ENCODE data around the gene KAT2B.
A peak's percentile ranks its signal among the peaks of the same experiment; 100 is the strongest.
"Not testable (repeated sequence)": the region's sequence is repeated elsewhere in the genome, so short reads cannot be mapped to it uniquely, and the experiment has no call there.

The KAT2B gene

GRCh38 chr3:20042331-20042730 lies 2.1 kb downstream of the KAT2B start:
- DNase-seq: no peak

DNA sequence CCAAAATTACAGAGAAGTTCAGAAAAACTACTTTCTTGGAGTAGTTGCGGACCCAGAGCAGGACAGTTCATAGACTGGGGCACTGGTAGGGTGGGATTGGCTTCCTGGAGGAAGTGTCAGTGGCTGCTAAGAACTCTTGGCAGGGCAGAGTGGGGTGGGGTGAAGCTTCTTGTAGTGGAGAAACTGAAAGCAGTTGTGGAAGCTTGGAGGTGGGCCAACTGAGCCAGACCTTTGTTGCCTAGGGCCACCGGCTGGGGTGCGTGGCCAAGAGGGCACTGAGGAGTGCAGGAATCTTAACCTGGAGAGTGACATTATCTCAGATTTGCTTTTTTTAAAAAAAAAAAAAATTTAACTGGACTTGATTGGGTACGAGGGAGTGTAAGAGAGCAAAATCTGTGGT lies 3.1 kb downstream of the KAT2B start:
- DNase-seq: peak; percentile 7

DNA sequence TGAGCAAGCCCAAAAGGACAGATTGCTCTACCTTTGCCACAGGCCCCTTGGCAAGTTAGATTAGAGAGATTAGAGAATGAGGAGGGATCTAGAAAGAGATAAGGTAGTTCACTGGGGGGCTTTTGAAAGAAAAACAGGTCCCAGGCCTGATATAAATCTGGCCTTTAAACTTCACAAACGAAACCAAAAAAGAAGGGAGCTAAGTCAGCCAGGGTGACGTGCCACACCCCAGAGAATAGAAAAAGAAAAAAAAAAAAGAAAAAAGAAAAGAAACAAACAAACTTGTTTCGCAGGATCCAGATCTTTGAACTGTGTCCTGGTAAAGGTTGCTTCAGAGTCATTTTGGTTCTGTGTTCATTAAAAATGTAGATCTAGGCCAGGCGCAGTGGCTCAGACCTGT lies 3.6 kb downstream of the KAT2B start:
- peak; percentile 7 for DNase-seq

DNA sequence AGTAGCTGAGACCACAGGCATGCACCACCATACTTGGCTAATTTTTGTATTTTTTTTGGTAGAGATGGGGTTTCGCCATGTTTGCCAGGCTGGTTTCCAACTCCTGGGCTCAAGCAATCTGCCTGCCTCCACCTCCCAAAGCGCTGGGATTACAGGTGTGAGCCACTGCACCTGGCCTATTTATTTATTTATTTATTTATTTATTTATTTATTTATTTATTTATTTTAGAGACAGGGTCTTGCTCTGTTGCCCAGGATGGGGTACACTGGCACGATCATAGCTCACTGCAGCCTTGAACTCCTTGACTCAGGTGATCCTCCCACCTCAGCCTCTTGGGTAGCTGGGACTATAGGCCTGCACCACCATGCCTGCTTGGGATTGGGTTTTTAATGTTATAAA lies 4.9 kb downstream of the KAT2B start:
- not testable (repeated sequence) for DNase-seq

- DNase-seq: no peak
These were observed 6.3 kb downstream of the KAT2B start for GRCh38 chr3:20046556-20046955.

DNA sequence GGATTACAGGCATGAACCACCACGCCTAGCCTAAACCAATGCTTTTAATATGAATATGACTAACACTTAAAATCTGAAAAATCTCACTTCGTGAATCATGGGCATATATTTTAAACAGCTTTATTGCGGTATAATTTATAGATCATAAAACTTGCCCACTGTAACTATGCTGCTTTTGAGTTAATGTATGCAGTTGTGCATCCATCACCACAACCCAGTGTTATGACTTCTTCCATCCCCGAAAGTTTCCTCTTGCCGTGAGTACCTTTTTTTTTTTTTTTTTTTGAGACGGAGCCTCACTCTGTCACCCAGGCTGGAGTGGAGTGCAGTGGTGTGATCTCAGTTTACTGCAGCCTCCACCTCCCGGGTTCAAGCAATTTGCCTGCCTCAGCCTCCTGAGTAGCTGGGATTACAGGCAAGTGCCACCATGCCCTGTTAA lies 7.1 kb downstream of the KAT2B start:
- DNase-seq: no peak

- peak; percentile 4 for DNase-seq
These were observed 8.0 kb downstream of the KAT2B start for GRCh38 chr3:20047976-20048883.

GRCh38 chr3:20051123-20051806 lies 11.0 kb downstream of the KAT2B start:
- DNase-seq: no peak

DNA sequence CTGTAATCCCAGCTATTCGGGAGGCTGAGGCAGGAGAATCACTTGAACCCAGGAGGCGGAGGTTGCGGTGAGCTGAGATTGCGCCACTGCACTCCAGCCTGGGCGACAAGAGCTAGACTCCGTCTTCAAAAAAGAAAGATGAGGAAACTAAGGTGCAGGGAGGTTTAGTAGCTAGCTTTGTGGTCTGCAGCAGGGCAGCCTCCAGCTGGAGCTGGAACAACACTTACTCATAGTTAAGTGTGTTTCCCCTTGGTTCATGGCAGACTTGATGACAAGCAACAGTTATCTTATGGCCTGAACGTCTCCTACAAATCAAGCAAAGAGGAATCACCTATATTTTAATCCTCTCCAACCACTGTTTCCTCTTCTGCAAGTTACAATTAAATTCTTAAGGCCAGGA lies 12.6 kb downstream of the KAT2B start:
- no peak for DNase-seq

- peak; percentile 6 for DNase-seq
These were observed 14.3 kb downstream of the KAT2B start for GRCh38 chr3:20054549-20054987.

DNA sequence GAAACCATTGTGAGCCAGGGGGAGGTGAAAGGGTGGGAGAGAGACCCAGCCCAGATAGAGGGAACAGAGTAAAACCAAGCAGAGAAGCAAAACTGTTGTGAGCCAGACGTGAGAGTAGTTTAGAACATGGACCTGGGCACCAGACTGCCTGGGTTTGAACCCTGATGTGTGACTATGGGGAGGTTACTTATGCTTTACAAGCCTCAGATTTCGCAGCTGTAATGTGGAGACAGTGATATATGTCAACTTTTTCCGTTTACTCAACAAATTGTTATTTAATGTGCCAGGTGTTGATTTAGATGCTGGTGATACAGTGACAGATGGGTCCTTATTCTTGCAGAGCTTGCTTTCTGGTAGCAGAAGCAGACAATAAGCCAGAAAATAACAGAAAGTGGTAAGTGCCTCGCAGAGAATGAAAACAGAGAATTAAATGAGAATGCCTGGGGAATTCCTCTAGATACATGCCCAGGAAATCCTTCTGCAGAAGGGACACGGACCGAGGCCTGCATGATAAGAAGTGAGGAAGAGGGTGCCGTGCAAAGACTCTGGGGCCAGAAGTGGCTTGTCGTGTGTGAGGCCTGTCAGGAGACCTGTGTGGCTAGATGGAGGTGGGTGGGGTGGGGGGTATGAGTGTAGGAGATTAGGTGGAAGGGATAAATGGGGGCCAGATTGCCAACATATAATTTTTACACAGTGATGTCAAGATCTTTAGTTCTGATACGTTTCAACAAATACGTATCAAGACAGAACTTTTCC lies 15.0 kb downstream of the KAT2B start:
- peak; percentile 33 for DNase-seq

DNA sequence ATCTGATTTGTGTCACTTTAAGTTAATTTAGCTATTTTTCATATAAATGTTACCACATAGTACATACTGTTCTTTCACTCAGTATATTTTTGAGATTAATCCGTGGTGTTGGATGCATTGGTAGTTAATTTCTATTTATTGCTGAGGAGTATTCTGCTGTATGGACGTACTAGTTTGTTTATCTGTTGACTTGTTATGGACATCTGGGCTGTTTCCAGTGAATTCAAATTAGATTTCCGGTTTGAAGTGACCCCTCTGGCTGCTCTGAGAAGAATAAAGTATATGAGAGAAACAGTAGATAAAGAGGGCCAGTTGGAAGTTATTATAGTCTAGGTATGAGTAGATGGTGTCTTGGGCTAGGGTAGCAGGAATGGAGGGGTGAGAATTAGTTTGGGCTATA lies 15.6 kb downstream of the KAT2B start:
- no peak for DNase-seq

DNA sequence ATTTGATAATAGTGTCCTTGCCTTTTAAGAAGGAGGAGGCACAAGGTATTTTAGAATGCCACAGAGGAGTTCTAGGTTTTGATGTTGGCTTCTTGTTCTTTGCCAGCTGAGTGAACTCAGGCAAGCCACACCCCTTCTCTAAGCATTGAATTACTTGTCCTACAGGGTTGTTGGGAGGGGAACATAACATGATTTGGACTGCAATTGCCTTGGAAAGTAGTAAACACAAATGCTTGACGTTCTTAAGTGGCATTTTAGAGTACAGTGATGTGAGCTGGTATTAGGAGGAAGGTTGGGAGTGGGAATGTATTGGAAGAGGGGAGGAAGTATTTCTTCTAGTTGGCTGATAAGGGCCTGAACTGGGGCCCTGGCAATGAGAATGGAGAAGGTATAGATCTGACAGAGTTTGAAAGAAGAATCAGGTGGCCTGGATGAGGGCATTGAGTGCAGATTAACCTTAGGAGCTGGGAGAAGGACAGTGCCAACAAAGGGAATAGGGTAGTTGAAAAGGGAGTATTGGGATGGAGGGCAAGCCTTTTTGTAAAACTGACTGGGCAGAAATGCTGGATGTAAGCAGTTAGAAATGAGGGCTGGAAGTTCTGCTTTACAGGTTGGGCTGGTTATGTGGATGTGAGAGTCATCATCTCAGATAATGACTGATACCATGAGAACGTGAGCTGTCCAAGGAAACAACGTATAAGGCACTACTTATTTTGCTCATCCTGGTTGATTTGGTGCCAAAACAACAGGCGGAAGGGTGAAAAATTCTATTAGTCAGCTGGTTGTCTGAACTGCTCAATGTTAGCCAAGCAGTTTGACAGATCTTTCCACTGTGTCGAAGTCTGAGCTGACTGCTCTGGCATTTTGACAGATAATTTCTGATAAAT lies 16.7 kb downstream of the KAT2B start:
- no peak for DNase-seq

DNA sequence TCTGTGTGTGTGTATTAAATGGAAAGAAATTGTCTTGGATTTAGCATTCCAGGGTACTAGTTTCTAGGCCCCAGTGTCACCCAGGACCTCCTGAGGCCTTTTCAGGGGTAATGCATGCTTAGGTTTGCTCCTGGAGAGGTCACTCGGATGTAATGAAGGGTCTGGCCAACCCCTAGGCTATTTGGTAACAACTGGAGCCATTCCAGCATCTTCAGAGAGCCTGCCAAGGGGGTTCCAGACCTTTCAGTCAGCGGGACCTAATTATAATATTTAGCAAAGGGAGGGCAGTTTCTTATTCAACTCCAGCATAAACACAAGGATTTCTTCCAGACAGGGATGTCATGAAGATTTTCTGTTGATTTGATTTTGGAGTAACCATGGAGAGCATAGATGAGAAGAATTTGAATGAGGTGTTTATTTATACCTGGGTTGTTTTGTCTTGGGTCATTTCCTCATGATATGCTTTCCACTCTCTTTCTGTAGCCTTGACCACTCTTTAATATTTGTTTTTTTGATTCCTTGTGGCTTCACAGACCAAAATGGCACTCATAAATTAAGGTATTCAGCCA lies 17.4 kb downstream of the KAT2B start:
- no peak for DNase-seq

- DNase-seq: no peak
These were observed 19.7 kb downstream of the KAT2B start for GRCh38 chr3:20059929-20060328.

- no peak for DNase-seq
These were observed 20.9 kb downstream of the KAT2B start for GRCh38 chr3:20060974-20061685.

GRCh38 chr3:20062996-20063395 lies 22.8 kb downstream of the KAT2B start:
- no peak for DNase-seq

- no peak for DNase-seq
These were observed 24.1 kb downstream of the KAT2B start for GRCh38 chr3:20064387-20064786.

- DNase-seq: peak; percentile 96
These were observed 24.7 kb downstream of the KAT2B start for GRCh38 chr3:20064796-20065564.

- DNase-seq: no peak
These were observed 25.8 kb downstream of the KAT2B start for GRCh38 chr3:20066079-20066478.

Measured in NCI-H82 (cell line).